Heart right ventricle (tissue), 16 donors: Measurements from ENCODE around the gene MGAT5. TPM values are rescaled to one million over a fixed set of nuclear protein-coding genes. Genes with fewer than 3 reads are reported as not detected.
"Not testable (repeated sequence)": the region's sequence is repeated elsewhere in the genome, so short reads cannot be mapped to it uniquely, and the experiment has no call there.

Source experiments
- ATAC-seq, 8 donors: fragments of 200-7000 bp; cut with Tn5 transposase; one replicate each; pipeline ENCODE4 v1.9.1; 2020; ENCODE audit warnings: mild to moderate bottlenecking in 8 of 8, moderate library complexity in 8 of 8, moderate number of reproducible peaks in 1 of 8
- DNase-seq, 2 donors: peaks; one replicate each; pipeline ENCODE4 v3.0.0-alpha.2; 2020
- H3K27ac ChIP-seq, 10 donors: fragments of 200-600 bp; sonication (generic) in 2 of 10; one replicate each; pipeline versions ENCODE4 v1.5.0 to v1.8.0; 2020 to 2022; ENCODE audit warnings: mild to moderate bottlenecking in 3 of 10
- H3K27me3 ChIP-seq, 7 donors: fragments of 200-600 bp; one replicate each; pipeline ENCODE4 v1.8.0; 2021 to 2022; ENCODE audit warnings: mild to moderate bottlenecking in 2 of 7
- H3K36me3 ChIP-seq, 9 donors: fragments of 200-600 bp; sonication (generic) in 1 of 9; one replicate each; pipeline versions ENCODE4 v1.5.0 to v1.8.0; 2020 to 2022; ENCODE audit warnings: mild to moderate bottlenecking in 2 of 9
- H3K4me1 ChIP-seq, 9 donors: fragments of 200-600 bp; sonication (generic) in 1 of 9; one replicate each; pipeline versions ENCODE4 v1.5.0 to v1.8.0; 2020 to 2022; ENCODE audit warnings: mild to moderate bottlenecking in 4 of 9
- H3K4me3 ChIP-seq, 10 donors: fragments of 200-600 bp; sonication (generic) in 2 of 10; one replicate each; pipeline versions ENCODE4 v1.5.0 to v1.8.0; 2020 to 2022; ENCODE audit warnings: mild to moderate bottlenecking in 7 of 10, moderate library complexity in 2 of 10
- H3K9me3 ChIP-seq, 11 donors: fragments of 200-600 bp in 10 of 11; sonication (generic) in 2 of 11; one replicate each; pipeline versions ENCODE4 v1.5.0 to v1.8.0; 2013 to 2022; ENCODE audit warnings: mild to moderate bottlenecking in 2 of 11, control low read depth in 1 of 11, moderate library complexity in 1 of 11
- CTCF ChIP-seq, 9 donors: fragments of 200-600 bp; sonication (generic) in 2 of 9; IDR thresholded peaks; one replicate each; pipeline versions ENCODE4 v1.5.0 to v1.8.0; 2021 to 2022; ENCODE audit warnings: antibody characterized with exemption in 9 of 9, mild to moderate bottlenecking in 5 of 9, moderate library complexity in 1 of 9
- WGBS, 2 donors: extraction: QIAGEN DNeasy Blood & Tissue Kit; methylation state at CpG; one replicate each; pipeline ENCODE4 v1.1.7; 2013; ENCODE audit warnings: inconsistent platforms in 1 of 2; 5-methylcytosine and 5-hydroxymethylcytosine counted together
- intact Hi-C, 10 donors: fragments of 100-400 bp; cut with DNase I; formaldehyde crosslinking; loops; one replicate each; pipeline versions ENCODE4 v1.11.1 to v1.14.2; 2022
- polyA plus RNA-seq, 2 donors: library from polyadenylated mRNA; stranded (reverse); fragments of 200-250 nt; gene quantifications; one replicate each; pipeline ENCODE4 v1.2.3, GENCODE V29; 2013
- total RNA-seq, 10 donors: library from RNA; stranded (reverse); fragmentation: NEBNext Ultra II Directional in 3 of 10; extraction: Animal tissue kit (Norgen Biotek cat#: 25700) in 3 of 10; gene quantifications; one replicate each; pipeline versions ENCODE4 v1.2.1 to v1.2.4, GENCODE V29; 2021 to 2023
- donor health status: Arrhythmogenic right ventricular cardiomyopathy.
- donor health status: ischemic (EF 13 %, LVEDD 7.1; RV severe dilation, severe dysfunction).
- donor health status: healthy with polysubstance abuse.
- donor health status: DM: no; HTN: yes; CAD: no.
- donor health status: DM: no; HTN: no; CAD: no.
- donor health status: ischemic (EF 25% LVEDD 6.9; RV normal size, moderate dysfunction).
- donor health status: ischemic (EF 25% LVEDD 5.7; RV mildly dilated, moderate dysfunction).
- donor health status: healthy.
- donor health status: DM: yes; HTN: yes; CAD: no.
- donor health status: Ischemic cardiomyopathy.
- donor health status: ischemic (EF 35%, LVEDD 5.7; RV mildly dilated, moderate dysfunction).
- donor health status: nonischemic (EF 11% LVEDD 7.7; RV severe dilation, severe dysfunction).
- donor health status: DM: yes; HTN: yes; CAD: no.
- donor health status: PGD.
- donor health status: ischemic (EF 29% LVEDD 5.4; RV normal size, mild dysfunction).
- donor health status: nonischemic (EF 23%, LVEDD 6.1; RV moderate dilation, normal function).

The MGAT5 gene
- total and polyA plus RNA-seq, 12 donors, result 6.4 to 111 (median 92.2) TPM

GRCh38 chr2:134293719-134294537 lies 40.1 kb downstream of the MGAT5 start:
- peak overlapping the region in 4 of 10 donors; percentile 5 to 80 (median 38) for H3K27ac ChIP-seq
- ATAC-seq (no peak), DNase-seq (no peak)
- H3K4me3 ChIP-seq, result no peak overlapping the region
- no peaks in the 10 kb centered on the region for H3K27me3 ChIP-seq
- no peak for TF ChIP-seq CTCF (IDR thresholded peaks at IDR 0.05)
- WGBS, 2 donors, result 93 to 95% methylated on average over 8 of the region's 8 CpGs
- H3K9me3 ChIP-seq, result no peaks in the 10 kb centered on the region
- intact Hi-C loops, result no loop called here
- no peaks in the 10 kb centered on the region for H3K36me3 ChIP-seq
- peaks cover 0 to 77% (median 45%) of the 10 kb centered on the region in 9 donors for H3K4me1 ChIP-seq

- Histone ChIP-seq H3K4me1 (peaks cover 0 to 70% (median 39%) of the 10 kb centered on the region in 9 donors), H3K27ac (peak overlapping the region in 5 of 10 donors; percentile 5 to 80 (median 37))
- H3K27me3 ChIP-seq, DNase-seq, H3K36me3 ChIP-seq, intact Hi-C loops, ATAC-seq, H3K4me3 ChIP-seq, H3K9me3 ChIP-seq: not testable (repeated sequence)
- 92 to 94% methylated on average over 3 of the region's 3 CpGs for WGBS, 2 donors
Observed at GRCh38 chr2:134294598-134294997, 40.7 kb downstream of the MGAT5 start.

- ATAC-seq (peak in 6 of 8 donors; percentile 44 to 74 (median 70)), DNase-seq (no peak)
- Histone ChIP-seq H3K4me3 (no peak overlapping the region), H3K27ac (peak overlapping the region in 8 of 10 donors; percentile 1 to 80 (median 38)), H3K4me1 (peaks cover 0 to 64% (median 35%) of the 10 kb centered on the region in 9 donors), H3K9me3 (no peaks in the 10 kb centered on the region), H3K36me3 (no peaks in the 10 kb centered on the region), H3K27me3 (no peaks in the 10 kb centered on the region)
- no peak for TF ChIP-seq CTCF (IDR thresholded peaks at IDR 0.05)
- 17 to 35% methylated on average over 3 of the region's 3 CpGs for WGBS, 2 donors
- intact Hi-C loops, result no loop called here
Observed at GRCh38 chr2:134295441-134295840, 41.6 kb downstream of the MGAT5 start.

GRCh38 chr2:134296301-134296700 lies 42.4 kb downstream of the MGAT5 start:
- H3K27me3 ChIP-seq, result no peaks in the 10 kb centered on the region
- no peak for DNase-seq
- ATAC-seq, result no peak
- peaks cover 0 to 65% (median 40%) of the 10 kb centered on the region in 9 donors for H3K4me1 ChIP-seq
- H3K36me3 ChIP-seq, result no peaks in the 10 kb centered on the region
- H3K27ac ChIP-seq, result peak overlapping the region in 6 of 10 donors; percentile 1 to 80 (median 48)
- H3K4me3 ChIP-seq, result no peak overlapping the region
- H3K9me3 ChIP-seq, result no peaks in the 10 kb centered on the region
- intact Hi-C loops, result no loop called here
- no peak for TF ChIP-seq CTCF (IDR thresholded peaks at IDR 0.05)
- 75 to 80% methylated on average over 2 of the region's 2 CpGs for WGBS, 2 donors

- H3K4me3 ChIP-seq, result no peak overlapping the region
- H3K36me3 ChIP-seq, result no peaks in the 10 kb centered on the region
- no peak for DNase-seq
- H3K27me3 ChIP-seq, result no peaks in the 10 kb centered on the region
- no peak for TF ChIP-seq CTCF (IDR thresholded peaks at IDR 0.05)
- ATAC-seq, result no peak
- peak overlapping the region in 1 of 10 donors; percentile 87 for H3K27ac ChIP-seq
- peaks cover 0 to 68% (median 50%) of the 10 kb centered on the region in 9 donors for H3K4me1 ChIP-seq
- H3K9me3 ChIP-seq, result no peaks in the 10 kb centered on the region
- intact Hi-C loops, result no loop called here
- 98 to 100% methylated on average over 1 of the region's 1 CpG for WGBS, 2 donors
Observed at GRCh38 chr2:134299334-134299733, 45.5 kb downstream of the MGAT5 start.
